Measurements from ENCODE around the gene ERC2.

Gene ERC2

DNA sequence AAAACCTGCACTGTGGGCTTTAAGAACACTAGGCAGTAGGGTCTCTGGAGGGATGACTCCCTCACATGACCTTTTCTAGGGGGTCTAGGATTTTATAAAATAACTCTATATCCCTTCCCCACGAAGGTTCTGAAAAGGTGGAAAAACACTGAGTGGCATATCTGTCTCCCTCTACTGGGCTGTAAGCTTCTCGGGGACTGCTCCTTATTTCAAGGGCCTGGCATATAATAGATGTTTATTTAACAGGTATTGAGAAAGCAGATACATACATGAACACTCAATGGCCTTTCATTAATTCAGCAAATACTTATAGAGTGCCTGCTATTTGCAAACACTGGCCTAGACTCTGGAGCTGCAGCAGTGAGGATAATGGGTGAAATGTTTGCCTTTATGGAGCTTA, 834.9 kb downstream of the ERC2 start:
- H3K27ac Mint-ChIP-seq: no peak overlapping the region

DNA sequence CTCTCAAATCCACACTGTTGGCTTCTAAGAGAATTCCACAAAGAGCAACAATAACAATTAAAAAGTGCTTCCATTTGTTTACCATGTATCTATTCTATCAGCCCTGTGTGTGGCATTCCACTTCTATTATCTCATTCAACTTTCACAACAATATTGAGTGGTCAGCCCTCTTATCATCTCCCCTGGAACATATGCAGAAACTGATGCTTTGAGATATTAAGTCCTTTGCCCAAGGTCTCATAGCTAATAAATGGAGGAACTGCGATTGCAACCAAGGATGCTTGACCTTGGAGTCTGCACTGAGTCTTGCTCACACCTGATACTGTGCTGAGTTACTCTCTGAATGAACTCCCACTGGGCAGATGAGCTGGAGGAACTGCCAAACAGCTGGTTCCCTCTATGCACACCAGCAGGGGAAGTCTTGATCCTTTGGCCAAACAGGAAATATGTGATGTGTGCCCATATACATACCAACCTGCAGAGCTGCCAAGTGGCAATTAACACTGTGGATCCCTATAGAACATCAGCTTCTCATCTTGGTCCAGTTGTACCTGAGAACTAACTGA, 836.4 kb downstream of the ERC2 start:
- Mint-ChIP-seq H3K27ac (no peak overlapping the region), H3K9me3 (ENCODE audit: low read depth) (no peaks in the 10 kb centered on the region), H3K4me1 (ENCODE audit: low read depth) (no peaks in the 10 kb centered on the region), H3K4me3 (no peak overlapping the region), H3K27me3 (no peaks in the 10 kb centered on the region), H3K36me3 (no peaks in the 10 kb centered on the region)

More for the DNA sequence above, 834.9 kb downstream of the ERC2 start:
- Mint-ChIP-seq H3K9me3 (ENCODE audit: low read depth) (no peaks in the 10 kb centered on the region), H3K4me1 (ENCODE audit: low read depth) (no peaks in the 10 kb centered on the region), H3K36me3 (no peaks in the 10 kb centered on the region), H3K4me3 (no peak overlapping the region), H3K27me3 (no peaks in the 10 kb centered on the region)

DNA sequence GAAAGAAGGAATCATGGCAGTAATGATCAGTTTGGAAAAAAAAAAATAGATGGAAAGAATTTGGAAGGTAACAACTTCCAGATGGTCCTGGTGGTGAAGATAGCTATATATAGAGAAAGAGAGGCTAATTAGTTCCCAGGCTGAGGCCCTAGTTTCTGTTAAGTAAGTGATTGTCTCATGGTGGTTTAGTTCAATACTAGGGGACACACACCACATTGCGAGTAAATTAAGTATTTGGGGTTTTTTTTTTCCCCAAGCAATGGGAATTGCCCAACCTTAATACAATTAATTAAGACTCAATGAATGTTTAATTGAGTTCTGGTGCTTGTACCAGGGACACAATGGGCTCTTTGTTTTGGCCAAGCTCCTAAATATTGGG, 837.4 kb downstream of the ERC2 start:
- Mint-ChIP-seq H3K27ac (no peak overlapping the region), H3K27me3 (no peaks in the 10 kb centered on the region), H3K4me1 (ENCODE audit: low read depth) (no peaks in the 10 kb centered on the region), H3K36me3 (no peaks in the 10 kb centered on the region), H3K9me3 (ENCODE audit: low read depth) (no peaks in the 10 kb centered on the region), H3K4me3 (no peak overlapping the region)

DNA sequence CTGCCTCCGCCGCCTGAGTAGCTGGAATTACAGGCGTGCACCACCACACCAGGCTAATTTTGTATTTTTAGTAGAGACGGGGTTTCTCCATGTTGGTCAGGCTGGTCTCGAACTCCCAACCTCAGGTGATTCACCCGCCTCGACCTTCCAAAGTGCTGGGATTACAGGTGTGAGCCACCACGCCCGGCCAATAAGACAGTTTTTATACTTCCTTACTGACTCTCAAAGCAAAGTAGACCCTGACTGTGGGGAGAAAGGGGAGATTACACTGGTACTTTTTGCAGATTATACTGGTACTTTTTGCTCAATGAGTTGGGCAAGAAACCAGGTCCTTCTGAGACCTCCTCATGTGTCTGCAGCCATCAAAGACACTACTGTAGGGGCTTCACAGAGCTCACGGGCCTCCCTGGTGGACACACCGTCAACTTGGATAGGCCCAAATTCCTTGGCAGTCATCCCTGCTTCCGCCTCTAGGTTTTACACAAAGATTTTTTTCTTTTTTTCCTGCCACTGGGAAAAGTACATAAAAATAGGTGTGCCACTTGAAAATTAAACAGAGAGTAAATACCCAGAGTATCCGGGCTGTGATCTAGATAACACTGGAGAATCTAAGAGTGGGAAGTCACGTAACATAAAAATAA, 837.9 kb downstream of the ERC2 start:
- H3K4me3 Mint-ChIP-seq: no peak overlapping the region
- no peaks in the 10 kb centered on the region for H3K36me3 Mint-ChIP-seq
- H3K27ac Mint-ChIP-seq: no peak overlapping the region
- no peaks in the 10 kb centered on the region for H3K4me1 Mint-ChIP-seq (ENCODE audit: low read depth)
- no peaks in the 10 kb centered on the region for H3K27me3 Mint-ChIP-seq
- H3K9me3 Mint-ChIP-seq (ENCODE audit: low read depth): no peaks in the 10 kb centered on the region

DNA sequence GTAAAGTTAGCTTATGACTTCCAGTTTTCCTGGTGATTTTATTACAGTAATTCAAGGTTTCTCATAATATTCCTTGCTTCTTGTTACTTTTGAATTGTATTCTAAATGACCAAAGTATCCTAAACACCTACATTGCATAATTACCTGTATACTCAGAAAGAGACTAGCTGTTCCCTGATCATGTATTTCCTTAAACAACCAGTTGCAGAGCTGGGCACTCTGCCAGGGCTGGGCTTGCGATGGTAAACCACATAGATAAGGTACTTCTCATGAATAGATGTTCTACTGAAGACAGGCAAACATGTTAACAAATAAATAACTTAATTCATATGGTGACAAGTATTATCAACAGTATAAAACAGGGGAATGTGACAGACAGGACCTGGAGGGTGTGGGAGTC, 838.8 kb downstream of the ERC2 start:
- no peaks in the 10 kb centered on the region for H3K9me3 Mint-ChIP-seq (ENCODE audit: low read depth)
- H3K27ac Mint-ChIP-seq: no peak overlapping the region
- no peaks in the 10 kb centered on the region for H3K36me3 Mint-ChIP-seq
- H3K4me3 Mint-ChIP-seq: no peak overlapping the region
- H3K27me3 Mint-ChIP-seq: no peaks in the 10 kb centered on the region
- no peaks in the 10 kb centered on the region for H3K4me1 Mint-ChIP-seq (ENCODE audit: low read depth)

DNA sequence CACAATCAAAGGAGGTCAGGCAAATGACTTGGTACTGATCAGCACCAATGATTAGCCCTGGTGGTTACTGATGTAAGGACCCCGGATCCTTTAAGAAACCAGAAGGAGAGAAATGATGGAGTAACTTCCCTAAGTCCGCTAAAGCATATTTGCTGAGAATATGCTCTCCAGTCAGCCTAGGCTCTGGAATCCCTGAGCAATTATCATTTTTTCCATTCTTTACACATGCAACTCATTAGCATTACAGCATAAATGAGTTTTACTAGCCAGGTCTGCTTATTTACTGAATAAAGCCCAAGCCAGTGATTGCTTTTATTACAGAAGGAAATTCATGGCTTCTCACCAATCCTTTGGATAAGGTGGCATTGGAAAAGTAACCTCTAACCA, 842.0 kb downstream of the ERC2 start:
- Mint-ChIP-seq H3K4me1 (ENCODE audit: low read depth) (no peaks in the 10 kb centered on the region), H3K27ac (no peak overlapping the region), H3K4me3 (no peak overlapping the region), H3K9me3 (ENCODE audit: low read depth) (no peaks in the 10 kb centered on the region), H3K36me3 (no peaks in the 10 kb centered on the region), H3K27me3 (no peaks in the 10 kb centered on the region)

DNA sequence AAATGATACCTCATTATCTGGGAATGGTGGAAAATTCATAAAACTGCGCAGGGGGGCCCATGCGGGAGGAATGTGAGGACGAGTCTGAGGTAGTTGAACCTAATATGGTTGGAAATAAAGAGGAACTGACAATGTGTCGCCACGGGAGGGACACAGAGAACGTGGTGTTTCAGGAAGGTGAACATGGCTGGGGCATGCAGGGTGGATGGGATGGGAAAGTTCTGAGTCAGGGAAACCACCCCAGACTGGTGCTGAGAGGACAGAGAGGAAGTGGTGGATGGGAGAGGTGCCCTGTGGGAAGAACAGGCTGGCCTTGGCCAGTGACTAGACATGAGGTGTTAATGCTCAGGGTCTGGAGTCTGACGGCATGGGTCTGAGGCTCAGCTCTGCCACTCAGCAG, 844.0 kb downstream of the ERC2 start:
- H3K9me3 Mint-ChIP-seq (ENCODE audit: low read depth): no peaks in the 10 kb centered on the region
- no peak overlapping the region for H3K4me3 Mint-ChIP-seq
- no peak overlapping the region for H3K27ac Mint-ChIP-seq
- H3K27me3 Mint-ChIP-seq: peaks cover 2% of the 10 kb centered on the region
- H3K36me3 Mint-ChIP-seq: no peaks in the 10 kb centered on the region
- H3K4me1 Mint-ChIP-seq (ENCODE audit: low read depth): no peaks in the 10 kb centered on the region

DNA sequence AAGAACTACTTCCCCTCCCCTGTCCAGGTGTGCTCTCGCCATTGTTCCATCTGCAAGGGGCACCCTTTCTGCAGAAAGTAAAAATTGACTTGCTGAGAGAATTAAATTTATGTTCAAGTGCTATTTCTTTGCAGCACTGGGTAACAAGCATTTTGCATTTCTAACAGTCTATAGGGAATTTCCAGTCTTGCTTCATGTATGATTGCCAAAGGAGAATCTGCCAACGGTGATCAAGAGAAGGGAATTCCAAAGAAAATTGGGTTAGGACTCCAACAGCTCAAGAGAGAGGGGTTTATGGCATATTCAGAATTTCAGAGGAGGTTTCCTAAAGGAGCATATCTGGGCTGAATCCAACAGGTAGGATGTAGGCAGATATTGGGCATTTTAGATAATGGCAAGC, 844.5 kb downstream of the ERC2 start:
- H3K9me3 Mint-ChIP-seq (ENCODE audit: low read depth): no peaks in the 10 kb centered on the region
- no peak overlapping the region for H3K27ac Mint-ChIP-seq
- no peak overlapping the region for H3K4me3 Mint-ChIP-seq
- no peaks in the 10 kb centered on the region for H3K36me3 Mint-ChIP-seq
- peaks cover 2% of the 10 kb centered on the region for H3K27me3 Mint-ChIP-seq
- H3K4me1 Mint-ChIP-seq (ENCODE audit: low read depth): no peaks in the 10 kb centered on the region

DNA sequence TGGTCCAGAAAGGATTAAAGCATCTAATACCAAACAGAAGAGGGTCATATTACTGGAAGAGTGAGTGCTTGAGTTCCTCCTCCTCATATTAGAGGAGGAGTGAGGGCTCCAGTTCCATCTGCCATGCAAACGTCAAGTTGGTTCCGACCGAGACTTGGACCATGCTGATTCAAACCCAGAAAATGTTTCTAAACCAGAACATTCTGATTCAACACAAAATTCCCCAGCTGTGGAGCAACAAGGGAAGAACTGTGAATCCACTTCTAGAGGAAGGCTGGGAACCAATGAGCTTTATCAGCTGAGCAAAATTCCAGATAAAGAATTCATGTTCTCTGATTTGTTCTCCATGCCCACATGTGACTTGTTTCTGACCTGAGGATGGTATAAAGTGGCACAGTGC, 845.5 kb downstream of the ERC2 start:
- Mint-ChIP-seq H3K36me3 (no peaks in the 10 kb centered on the region), H3K9me3 (ENCODE audit: low read depth) (no peaks in the 10 kb centered on the region), H3K4me3 (no peak overlapping the region), H3K27me3 (peaks cover 2% of the 10 kb centered on the region), H3K27ac (no peak overlapping the region), H3K4me1 (ENCODE audit: low read depth) (no peaks in the 10 kb centered on the region)

DNA sequence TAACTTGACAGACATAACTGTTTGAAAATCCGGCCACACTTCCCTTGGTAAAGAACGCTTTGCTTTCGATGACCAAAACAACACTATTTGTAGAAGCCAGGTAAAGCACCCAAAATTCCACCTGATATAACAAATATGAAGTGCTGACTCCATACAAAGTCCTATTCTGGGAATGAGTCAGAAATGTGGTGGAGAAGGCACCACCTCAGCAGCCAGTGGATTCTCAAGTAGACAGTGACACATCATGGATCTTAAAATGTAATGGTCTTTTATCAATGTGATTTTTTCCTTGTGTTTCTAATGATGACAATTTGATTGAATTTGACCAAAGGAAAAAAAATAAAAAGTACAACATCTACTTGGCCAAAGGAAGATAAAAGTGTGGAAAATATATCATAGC, 846.2 kb downstream of the ERC2 start:
- H3K27ac Mint-ChIP-seq: no peak overlapping the region
- no peaks in the 10 kb centered on the region for H3K36me3 Mint-ChIP-seq
- no peak overlapping the region for H3K4me3 Mint-ChIP-seq
- H3K4me1 Mint-ChIP-seq (ENCODE audit: low read depth): no peaks in the 10 kb centered on the region
- H3K27me3 Mint-ChIP-seq: peaks cover 2% of the 10 kb centered on the region
- H3K9me3 Mint-ChIP-seq (ENCODE audit: low read depth): no peaks in the 10 kb centered on the region

DNA sequence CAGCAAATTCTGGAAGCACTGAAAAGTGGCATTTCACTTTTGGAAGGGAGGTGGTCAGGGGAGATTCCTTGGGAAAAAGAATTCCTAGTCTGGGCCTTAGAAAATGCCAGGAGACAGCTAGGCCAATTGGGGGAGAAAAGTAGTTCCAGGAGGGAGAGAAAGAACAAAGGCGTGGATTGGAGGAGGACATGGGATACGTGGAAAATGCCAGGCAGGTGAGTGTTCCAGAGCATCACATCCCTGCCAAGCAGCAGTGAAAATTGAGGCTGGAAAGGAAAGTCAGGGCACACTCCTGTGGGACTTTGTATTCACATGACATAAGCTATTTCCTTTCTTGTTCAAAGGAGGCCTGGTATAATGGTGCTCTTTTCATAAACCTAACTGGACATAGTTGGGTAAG, 846.6 kb downstream of the ERC2 start:
- no peaks in the 10 kb centered on the region for H3K4me1 Mint-ChIP-seq (ENCODE audit: low read depth)
- no peak overlapping the region for H3K27ac Mint-ChIP-seq
- H3K27me3 Mint-ChIP-seq: peaks cover 2% of the 10 kb centered on the region
- no peaks in the 10 kb centered on the region for H3K36me3 Mint-ChIP-seq
- H3K9me3 Mint-ChIP-seq (ENCODE audit: low read depth): no peaks in the 10 kb centered on the region
- no peak overlapping the region for H3K4me3 Mint-ChIP-seq

DNA sequence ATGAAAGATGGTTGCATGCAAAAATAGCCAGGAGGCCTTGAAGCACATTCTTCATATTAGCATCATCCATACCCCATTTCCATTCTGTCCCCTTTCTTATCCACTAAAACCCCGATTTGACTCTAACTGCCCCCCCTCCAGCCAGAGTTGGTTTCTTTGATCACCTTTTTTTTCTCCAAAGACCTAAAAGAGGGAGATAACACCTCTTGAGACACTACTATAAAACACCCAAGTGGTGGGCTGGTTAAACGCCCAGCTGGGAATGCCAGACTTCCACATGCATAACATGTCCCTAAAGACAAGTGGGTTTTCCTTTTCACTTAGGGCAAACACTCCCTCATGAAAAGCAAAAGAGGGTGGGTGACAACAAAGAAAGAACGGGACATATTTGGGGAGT, 847.2 kb downstream of the ERC2 start:
- Mint-ChIP-seq H3K36me3 (no peaks in the 10 kb centered on the region), H3K4me1 (ENCODE audit: low read depth) (no peaks in the 10 kb centered on the region), H3K27ac (no peak overlapping the region), H3K9me3 (ENCODE audit: low read depth) (no peaks in the 10 kb centered on the region), H3K27me3 (peaks cover 2% of the 10 kb centered on the region), H3K4me3 (no peak overlapping the region)

DNA sequence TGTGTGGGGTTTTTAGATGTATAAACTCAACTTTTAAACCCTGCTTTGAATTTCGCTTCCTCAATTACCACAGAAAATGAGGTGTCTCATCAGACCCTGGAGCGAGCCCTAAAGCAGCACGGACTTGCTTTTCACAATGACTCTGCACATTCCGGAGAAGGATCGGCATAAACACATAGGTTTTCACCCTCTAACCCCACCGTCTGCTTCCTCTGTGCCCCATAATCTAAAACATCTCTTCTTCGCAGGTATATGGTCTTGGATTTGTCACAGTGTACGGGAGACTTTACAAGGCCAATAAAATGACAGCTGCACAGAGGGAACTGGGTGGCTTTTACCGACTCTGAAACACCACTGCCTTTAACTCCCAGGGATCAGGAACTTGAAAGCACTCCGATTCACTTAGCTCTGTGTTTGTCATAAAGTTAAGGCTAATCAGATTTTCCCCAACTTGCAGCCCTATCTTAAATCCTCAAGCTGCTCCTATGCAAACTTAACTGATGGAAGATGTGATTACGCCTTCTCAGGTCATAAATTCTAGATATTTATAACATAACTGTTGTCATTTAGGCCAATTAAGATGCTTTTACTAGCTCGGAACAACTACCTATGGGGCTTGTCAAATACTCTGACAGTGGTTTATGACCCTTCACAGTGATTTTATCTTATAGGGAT, 847.8 kb downstream of the ERC2 start:
- Mint-ChIP-seq H3K9me3 (ENCODE audit: low read depth) (no peaks in the 10 kb centered on the region), H3K36me3 (no peaks in the 10 kb centered on the region), H3K27me3 (peaks cover 2% of the 10 kb centered on the region), H3K4me3 (no peak overlapping the region), H3K27ac (no peak overlapping the region), H3K4me1 (ENCODE audit: low read depth) (no peaks in the 10 kb centered on the region)

DNA sequence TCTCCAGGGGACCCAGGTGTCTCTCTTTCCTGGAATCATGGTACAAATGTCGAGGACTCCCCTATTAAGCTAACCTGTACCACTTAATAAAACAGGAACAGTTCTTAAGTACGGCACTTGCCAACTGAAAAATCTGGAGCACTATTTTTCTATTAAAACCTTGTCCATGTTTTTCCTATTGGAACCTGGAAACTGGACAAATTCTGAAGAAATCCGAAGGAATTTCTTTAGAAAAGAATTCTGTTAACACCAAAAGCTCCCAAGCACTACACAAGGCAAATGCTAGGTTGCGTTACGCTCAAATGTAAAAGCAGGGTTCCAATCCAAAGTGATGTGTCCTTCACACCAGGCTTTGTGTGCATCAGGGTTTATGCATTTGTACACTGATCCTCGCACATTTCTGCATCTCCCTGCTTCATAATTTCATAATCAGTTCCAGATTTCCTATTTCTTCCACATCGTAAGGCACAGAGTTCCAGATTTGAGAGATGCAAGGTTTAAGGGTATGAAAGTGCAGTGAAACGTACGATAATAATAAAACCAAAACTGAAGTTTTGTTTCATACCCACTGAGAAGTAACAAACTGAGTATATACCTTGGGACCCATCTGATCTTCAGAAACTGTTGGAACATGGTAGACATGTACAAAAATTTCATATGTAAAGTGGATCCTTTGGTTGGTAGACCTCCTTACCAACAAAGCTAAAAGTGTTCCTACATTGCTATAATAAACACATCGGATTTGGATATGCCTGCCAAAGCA, 849.0 kb downstream of the ERC2 start:
- no peaks in the 10 kb centered on the region for H3K36me3 Mint-ChIP-seq
- H3K4me3 Mint-ChIP-seq: no peak overlapping the region
- H3K9me3 Mint-ChIP-seq (ENCODE audit: low read depth): no peaks in the 10 kb centered on the region
- no peak overlapping the region for H3K27ac Mint-ChIP-seq
- no peaks in the 10 kb centered on the region for H3K4me1 Mint-ChIP-seq (ENCODE audit: low read depth)
- peaks cover 2% of the 10 kb centered on the region for H3K27me3 Mint-ChIP-seq

DNA sequence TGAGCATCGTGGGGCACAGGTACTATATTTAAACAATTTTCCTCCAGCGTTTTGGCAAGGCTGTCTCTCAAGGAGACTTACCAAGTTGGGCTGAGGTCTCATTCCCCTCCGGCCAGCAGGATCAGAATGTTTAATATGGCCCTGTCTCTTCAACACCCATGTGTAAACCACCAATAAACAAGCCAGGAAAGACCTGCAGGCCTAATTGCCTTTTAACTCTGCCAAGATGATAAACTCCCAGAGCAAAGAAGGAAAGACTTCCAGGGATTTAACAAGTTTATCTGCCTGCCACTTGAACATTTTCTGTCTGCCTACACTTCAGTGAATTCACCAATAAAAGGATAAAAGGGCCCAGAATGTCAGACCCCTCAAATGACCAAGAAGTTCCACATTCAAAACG, 850.9 kb downstream of the ERC2 start:
- peaks cover 2% of the 10 kb centered on the region for H3K27me3 Mint-ChIP-seq
- no peaks in the 10 kb centered on the region for H3K36me3 Mint-ChIP-seq
- no peaks in the 10 kb centered on the region for H3K9me3 Mint-ChIP-seq (ENCODE audit: low read depth)
- no peak overlapping the region for H3K4me3 Mint-ChIP-seq
- H3K27ac Mint-ChIP-seq: no peak overlapping the region
- no peaks in the 10 kb centered on the region for H3K4me1 Mint-ChIP-seq (ENCODE audit: low read depth)

All from activated naive CD8-positive, alpha-beta T cell (primary cell).